Left renal cortex interstitium (tissue), 4 donors: ENCODE results near the gene STAT4. TPM values are rescaled to one million over a fixed set of nuclear protein-coding genes. Genes with fewer than 3 reads are reported as not detected.

ENCODE experiments used
- DNase-seq, 4 donors: peaks; one replicate each; pipeline ENCODE4 v3.0.0-alpha.2; 2013; ENCODE audit warnings: low read depth in 4 of 4, low spot score in 2 of 4, missing footprints in 1 of 4
- polyA plus RNA-seq, 4 donors: library from polyadenylated mRNA; unstranded; fragments of 120-200 nt; gene quantifications; one replicate each; pipeline ENCODE4 v1.2.1, GENCODE V29; 2013; ENCODE audit not compliant: insufficient read length in 4 of 4

STAT4 gene
- polyA plus RNA-seq, 4 donors: 8.1 to 13.1 (median 9.3) TPM

DNA sequence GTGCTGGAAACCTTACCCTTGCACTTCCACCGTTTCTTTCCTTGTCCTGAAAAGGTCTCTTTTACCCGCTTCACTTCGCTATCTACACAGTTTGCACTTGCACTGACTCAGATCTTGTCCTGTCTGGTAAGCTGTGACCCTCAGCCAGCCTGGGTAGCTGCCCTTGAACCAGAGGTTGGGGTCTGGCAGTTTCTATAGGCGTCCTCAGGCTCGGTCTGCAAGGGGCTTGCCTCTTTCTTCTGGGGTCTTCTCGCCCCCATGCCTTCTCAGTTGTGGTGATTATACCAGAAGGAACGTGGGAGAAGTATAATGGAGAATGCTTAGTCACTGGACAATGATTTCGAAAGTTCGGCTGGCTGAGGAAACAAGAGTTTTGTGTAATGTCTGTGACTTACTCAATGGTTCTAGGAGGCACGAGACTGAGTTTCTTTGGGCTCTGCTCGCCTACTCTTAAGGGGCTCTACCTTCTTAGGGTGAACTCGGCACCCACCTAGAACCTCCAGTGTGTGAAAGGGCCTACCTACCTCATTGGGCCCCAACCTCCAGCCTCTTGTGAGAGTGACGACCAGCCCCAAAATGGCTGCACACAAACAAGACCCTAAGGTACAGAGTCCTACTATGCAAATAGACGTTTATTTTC lies 129.9 kb downstream of the STAT4 start:
- DNase-seq: no peak

DNA sequence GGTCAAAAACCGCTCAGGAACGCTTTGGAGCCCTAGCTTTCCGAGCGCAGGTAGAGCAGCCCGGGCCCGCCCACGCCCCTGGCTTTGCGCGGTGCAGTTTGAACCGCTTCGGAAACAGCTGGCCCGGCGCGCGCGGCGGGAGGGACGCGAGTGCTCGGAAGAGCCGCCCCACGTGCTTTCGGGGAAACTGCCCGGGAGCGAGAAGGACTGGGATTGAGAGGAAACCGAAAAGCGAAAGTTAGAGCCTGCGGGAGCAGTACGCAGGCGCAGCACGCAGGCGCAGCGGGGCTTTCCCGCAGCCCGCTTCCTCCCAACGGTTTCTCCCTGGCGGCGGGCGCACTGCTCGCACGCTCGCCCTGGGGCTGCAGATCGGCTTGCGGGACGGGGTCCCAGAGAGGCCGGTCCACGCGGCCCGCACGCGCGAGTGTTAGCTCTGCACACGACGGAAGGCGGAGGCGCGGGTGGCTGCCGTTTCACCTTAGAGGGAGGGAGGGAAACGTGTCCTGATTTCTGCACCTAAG lies 130.5 kb downstream of the STAT4 start:
- peak; percentile 90 to 96 (median 93) for DNase-seq

DNA sequence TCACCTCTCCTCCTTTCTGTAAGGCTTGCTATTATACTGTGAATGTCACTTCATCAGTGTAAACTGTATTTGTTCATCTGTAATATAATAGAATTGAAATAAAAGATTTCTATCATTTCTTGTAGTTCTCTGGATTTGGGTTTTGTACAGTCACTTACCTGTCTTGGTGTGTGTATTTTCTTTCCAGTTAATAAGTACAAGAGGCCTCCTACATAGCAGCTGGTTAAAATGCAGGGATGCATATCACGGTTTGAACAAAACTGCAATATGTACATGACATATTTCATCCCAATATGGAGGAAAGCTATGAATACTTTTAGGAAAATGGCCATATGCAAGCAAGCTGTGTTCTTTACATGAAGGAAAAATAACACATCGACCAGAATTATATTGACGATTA lies 131.4 kb downstream of the STAT4 start:
- DNase-seq: no peak

DNA sequence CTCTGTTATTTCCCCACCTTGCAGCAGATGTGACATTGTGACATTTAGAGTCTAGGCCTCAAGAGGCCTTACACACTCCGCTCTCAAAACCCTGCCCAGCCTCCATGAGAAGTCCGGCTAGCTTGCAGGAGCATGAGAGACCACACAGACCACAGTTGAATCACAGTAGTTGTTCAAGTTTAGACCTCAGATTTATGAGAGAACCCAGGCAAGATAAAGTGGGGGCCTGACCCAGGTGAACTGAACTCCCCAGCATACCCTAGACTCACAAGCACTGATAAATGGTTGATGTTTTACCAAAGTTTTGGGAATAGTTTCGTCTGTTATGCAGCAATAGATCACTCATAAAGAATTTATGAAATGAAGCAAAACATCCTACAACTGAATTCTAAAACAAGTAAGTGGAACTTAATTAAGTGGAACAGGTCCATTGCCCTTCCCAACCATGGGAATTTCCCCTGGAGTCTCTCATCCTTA lies 132.1 kb downstream of the STAT4 start:
- no peak for DNase-seq

DNA sequence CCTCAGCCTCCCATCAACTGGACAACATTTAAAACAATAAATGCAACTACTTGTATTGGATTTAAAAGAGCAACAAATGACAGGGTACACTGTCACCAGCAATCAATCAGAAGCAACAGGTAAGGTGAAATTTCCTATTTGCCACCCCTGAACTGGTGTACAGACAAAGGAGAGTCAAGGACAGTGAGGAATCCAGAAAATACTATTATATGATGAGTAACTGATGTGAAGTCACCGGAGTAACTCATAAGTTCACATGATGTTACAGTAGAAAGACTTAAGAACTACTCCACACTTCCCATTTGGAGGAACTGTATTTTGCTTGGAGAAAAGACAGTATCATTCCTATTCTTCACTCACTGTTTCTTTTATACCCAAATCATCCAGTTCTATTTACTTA lies 132.7 kb downstream of the STAT4 start:
- DNase-seq: no peak

DNA sequence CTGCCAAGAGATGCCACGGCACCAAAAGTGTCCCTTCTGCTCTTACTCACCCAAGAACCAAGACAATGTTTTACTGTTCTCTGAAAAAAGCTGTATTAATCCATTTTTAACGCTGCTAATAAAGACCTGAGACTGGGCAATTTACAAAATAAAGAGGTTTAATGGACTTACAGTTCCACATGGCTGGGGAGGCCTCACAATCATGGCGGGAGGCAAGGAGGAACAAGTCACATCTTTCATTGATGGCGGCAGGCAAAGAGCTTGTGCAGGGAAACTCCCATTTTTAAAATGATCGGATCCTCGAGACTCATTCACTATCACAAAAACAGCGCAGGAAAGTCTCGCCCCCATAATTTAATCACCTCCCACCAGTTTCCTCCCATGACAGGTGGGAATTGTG lies 135.0 kb downstream of the STAT4 start:
- no peak for DNase-seq

DNA sequence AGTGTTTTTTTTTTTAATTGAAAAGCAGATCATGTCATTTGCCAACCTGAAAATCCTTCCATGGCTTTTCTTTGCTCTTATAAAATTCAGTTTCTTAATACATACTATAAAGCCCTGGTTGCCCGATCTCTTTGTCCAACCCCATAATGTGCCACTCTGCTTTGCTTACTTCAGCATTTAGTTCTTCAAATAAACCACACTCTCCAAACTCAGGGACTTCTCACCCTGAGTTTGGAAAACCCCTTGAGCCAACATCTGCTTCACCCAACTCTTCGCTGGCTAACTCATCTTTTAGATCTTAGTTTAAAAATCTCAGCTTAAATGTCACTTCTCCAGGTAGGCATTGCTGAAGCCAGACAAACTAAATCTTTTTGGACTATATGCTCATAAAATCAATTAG lies 135.6 kb downstream of the STAT4 start:
- no peak for DNase-seq

DNA sequence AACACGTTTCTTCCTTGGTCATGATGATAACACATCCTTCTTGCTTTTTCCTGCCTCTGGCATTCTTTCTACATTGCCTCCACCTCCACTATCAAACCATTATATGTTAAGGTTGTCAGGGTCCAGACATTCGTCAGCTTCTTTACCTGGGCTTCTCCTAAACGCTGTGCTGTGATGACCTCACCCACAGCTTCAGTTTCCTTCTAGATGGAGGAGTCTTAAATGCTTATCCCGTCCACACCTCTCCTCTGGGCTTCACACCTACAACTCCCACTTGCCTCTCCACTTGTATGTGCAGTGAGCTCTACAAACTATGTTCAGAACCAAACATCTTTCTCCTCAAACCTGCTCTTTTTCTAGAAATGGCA lies 136.2 kb downstream of the STAT4 start:
- DNase-seq: no peak

DNA sequence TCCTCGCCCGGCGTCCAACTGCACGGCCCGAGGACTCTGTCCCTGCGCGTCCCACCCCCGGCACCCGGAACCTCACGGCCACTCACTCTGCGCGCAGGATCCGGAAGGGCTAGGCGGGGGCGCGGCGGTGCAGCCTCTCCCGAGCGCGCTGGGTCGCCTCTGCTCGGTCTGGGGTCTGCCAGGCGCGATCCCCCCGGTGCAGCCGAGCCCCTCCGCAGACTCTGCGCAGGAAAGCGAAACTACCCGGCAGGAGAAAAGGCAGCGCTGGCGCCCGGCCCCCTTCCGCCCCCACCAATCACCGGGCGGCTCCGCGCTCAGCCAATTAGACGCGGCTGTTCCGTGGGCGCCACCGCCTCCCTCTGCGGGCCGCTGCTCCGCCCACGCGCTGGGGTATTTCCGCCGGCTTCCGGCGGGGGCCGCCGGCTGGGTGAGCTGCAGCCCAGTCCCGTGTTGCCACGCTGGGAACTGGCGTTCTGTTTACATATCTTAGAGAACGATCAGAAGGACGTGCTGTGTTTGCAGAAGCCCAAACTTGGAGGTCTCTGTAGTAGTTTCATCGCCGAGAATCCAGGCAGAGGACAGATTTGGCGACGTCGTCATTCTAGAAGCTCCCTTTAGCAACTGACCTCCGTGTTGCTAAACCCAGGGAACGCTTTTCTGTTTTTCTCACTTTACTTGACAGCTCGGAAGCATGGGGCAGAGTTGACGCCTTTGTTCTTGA lies 136.7 kb downstream of the STAT4 start, which contains the start of gene STAT1:
Gene STAT1, minus strand, starts transcription at position 240 of the 721 bp plus-strand sequence. CDS start 4,168 bp downstream, outside the sequence.
- DNase-seq: peak; percentile 78 to 88 (median 86)

DNA sequence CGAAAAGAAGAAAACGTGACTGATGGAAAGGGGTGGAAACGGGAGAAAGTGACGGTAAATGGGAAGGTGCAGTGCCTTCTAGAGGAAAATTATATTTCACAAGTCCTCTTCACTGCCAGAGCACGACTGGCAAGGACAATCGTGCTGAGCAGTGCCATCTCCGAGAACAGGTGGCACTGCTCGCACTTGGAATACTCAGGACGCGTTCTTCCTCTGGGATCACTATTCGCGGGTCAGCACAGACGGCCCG lies 137.2 kb downstream of the STAT4 start:
- no peak for DNase-seq

DNA sequence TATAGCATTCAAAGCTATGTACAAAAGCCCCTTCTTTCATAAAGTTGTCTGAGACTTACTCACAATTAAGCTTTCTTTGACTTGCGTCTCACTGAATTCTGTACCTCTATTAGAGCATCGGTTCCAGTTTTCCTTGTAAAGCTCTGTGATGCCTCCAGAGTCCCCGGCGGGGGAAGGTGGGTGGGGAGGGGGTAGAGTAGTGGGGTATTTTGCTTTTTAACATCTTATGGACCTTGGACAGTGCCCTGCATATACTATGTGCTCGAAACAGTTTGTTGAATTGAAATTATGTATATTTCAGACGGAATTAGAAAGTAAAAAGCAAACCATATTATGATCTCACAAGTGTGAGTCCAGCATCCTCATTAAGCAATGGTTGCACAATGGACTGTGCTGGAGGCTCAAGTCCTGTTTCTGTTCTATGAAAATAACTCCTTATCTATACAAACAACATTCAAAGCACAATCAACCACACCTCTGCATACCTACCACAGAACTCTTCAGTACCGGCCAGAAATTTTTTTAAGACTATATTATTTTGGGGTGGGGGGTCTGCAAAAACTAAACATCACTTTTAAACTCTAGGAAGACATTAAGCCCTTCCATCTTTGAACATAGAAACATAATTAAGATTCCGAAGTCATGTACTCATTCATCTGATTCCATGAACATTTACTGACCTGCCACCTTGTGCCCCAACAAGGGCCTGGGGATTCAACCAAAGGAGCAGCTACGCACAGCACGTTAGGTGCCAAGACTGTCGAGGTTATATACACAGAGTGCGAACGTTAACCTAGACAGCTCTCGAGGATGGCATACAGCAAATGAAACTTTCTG lies 137.7 kb downstream of the STAT4 start:
- DNase-seq: no peak

DNA sequence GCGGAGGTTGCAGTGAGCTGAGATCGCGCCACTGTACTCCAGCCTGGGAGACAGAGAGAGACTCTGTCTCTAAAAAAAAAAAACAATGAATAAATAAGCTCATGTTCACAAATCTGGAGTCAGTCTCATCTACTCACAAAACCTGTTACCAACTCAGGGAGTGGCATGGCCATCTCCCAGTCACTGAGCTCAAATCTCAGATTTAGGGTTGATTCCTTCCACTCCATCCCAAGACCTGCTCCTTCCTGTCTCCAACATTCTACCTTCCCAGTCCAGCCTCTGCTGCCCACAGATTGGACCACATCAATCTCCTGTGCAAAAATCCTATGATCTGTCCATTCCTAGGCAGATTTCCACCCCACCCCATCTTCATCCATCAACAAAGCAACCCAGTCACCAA lies 138.4 kb downstream of the STAT4 start:
- DNase-seq: no peak

DNA sequence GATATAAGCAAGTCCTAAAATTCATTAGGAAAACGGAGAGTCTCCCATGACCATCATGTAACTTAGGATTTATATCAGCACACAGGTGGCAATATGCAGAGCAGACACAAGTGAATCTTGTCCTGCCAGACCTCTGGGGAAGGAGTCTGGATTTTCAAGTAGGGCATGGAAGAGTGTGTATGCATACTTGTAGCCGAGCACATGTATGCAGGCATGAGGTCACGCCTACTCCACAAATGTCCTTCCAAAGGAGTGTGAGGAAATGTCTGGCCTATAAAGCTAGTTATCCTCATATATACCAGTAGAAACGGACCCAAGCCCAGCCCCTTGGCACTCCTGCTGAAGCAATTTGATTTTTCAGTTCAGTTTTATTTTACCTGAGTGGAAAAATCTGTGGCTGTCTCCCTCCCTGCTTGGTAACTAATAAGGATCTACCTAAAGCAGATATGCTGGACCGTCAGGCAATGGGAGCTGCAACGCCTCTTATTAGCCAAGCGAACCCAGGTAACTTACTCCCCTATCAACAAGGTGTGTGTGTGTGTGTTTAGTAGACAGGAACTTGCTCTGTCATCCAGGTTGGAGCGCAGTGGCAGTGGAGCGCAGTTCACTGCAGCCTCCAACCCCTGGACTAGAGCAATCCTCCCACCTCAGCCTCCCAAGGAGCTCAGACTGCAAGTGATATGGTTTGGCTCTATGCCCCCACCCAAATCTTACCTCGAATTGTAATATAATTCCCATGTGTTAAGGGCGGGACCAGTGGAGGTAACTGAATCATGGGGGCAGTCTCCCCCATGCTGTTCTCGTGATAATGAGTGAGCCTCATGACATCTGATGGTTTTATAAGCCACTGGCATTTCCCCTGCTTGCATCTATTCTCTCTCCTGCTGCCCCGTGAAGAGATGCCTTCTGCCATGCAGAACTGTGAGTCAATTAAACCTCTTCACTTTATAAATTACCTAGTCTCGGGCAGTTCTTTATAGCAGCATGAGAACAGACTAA lies 139.6 kb downstream of the STAT4 start:
- DNase-seq: no peak

DNA sequence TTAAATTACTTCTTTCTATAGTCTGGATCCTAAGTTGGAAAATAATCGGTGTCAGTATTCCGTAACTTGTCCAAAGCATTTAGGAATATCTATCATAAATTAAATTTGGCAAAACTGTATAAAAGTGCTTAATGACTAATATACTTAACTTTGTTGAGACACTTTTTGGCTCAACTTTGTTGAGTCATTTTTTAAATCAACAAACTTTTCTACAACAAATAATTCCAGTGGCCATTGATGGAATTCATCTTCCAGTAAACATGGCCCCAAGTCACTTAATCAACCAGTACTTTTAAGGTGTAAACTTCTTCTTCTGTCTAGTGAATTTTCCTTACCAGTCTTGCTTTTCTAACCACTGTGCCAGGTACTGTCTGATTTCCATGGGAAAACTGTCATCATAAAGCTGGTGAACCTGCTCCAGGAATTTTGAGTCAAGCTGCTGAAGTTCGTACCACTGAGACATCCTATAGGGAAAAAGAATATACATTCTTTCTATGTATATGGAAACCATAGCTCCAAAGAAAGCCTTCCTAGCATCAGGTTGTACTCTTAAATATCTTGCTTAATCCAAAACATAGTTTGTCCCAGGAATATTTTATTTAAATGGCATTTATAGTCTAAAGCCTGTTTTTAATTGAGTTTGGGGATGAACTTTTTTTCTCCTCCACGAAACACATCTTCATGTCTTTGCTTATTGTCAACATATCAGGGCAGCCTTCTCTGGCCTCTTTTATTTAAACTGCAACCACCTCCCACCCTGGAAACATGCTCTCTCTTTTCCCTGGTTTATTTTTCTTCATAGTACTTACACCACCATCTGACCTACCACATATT lies 141.0 kb downstream of the STAT4 start:
- no peak for DNase-seq

DNA sequence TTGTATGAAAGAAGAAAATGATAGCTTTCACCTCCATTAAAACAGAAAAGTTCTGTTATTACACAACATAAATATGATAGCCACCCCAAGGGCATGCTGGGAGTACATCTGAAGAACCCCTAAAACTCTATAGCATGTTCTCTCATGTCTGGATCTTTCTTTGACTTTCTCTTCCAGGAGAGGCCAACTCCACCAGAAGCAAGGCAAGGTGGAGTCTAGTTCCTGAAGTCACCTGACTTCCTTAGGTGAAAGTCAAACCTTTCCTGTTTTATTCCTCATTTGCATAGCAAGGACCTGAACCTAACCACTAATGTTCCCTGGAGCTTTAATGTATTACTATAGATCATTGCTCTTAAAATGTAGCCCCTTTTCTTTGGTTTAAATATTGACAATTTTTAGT lies 142.5 kb downstream of the STAT4 start:
- DNase-seq: no peak

DNA sequence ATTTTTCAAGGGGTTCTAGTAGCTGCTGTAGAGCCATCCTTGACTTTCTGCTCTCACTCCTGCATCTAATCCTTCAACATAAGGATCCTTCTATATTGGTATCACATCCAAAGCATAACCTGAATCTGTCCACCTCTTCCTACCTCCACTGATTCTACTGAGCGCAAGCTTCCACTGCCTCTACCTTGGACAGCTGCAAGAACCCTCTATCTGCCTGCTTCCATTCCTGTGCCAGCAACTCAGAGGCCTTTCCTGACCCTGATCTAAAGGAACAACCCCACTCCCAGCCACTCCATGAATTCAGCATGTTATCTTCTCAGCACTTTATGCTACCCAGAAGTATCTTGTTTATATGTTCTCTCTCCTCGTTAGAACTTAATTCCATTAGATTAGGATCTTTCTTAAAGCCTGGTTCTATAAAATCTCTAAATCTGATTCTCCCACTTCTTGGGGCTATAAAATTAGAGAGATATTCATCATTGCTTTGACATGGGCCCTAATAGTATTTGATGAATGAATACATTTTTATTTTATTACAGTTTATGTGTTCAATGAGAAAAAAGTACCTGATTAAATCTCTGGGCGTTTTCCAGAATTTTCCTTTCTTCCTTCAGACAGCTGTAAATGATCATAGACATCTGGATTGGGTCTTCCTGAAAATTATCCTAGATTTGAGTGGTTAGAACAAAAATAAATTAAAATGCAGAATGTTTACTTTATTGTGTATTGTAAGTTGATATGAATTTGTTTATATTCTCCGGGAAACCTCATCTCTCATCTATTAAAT lies 143.6 kb downstream of the STAT4 start:
- DNase-seq: no peak

DNA sequence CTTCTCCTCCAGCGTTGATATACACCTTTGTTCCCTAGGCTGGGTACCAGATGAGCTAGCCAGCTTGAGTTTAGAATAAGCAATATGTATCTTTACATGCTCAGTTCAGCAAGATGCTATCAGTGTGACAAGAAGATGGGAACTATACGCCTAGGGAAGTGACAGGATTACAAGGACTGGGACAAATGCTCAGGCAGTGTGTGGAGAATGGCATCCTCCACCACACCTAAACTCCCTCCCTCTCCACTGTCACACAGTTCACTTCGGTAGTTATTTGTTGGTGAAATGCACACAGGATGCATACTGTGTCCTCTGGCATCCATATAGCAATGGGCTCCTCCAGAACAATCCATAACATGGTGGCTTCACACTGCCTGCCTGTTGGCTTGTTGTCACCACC lies 144.5 kb downstream of the STAT4 start:
- DNase-seq: no peak
